OCI-LY3 (cell line): ENCODE data around the gene OR4C16.

Source experiments
- EZH2phosphoT487 ChIP-seq: fragments of 200-600 bp; shearing (Covaris generic); IDR thresholded peaks from 2 replicates; pipeline ENCODE4 v1.6.1; 2018; ENCODE audit warnings: antibody characterized with exemption, mixed run types, low read depth
- TF ChIP-seq, protein P1 (sequence below): fragments of 200-600, 300-600 bp; sonication (generic); IDR thresholded peaks from 2 replicates; pipeline ENCODE4 v1.5.1; 2014; ENCODE audit warnings: antibody characterized with exemption, low read length, low read depth

GRCh38 chr11:55571828-55572227 is at the start of gene OR4C16:
- TF ChIP-seq, protein P1, sequence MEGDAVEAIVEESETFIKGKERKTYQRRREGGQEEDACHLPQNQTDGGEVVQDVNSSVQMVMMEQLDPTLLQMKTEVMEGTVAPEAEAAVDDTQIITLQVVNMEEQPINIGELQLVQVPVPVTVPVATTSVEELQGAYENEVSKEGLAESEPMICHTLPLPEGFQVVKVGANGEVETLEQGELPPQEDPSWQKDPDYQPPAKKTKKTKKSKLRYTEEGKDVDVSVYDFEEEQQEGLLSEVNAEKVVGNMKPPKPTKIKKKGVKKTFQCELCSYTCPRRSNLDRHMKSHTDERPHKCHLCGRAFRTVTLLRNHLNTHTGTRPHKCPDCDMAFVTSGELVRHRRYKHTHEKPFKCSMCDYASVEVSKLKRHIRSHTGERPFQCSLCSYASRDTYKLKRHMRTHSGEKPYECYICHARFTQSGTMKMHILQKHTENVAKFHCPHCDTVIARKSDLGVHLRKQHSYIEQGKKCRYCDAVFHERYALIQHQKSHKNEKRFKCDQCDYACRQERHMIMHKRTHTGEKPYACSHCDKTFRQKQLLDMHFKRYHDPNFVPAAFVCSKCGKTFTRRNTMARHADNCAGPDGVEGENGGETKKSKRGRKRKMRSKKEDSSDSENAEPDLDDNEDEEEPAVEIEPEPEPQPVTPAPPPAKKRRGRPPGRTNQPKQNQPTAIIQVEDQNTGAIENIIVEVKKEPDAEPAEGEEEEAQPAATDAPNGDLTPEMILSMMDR, result no peak
- TF ChIP-seq EZH2phosphoT487, result no peak
